GM23248 (cell line): ENCODE measurements around the gene NR3C1.
"Not testable (repeated sequence)": the region's sequence is repeated elsewhere in the genome, so short reads cannot be mapped to it uniquely, and the experiment has no call there.

Experiments
- EZH2 ChIP-seq: fragments of 200-600 bp; sonication (generic); IDR thresholded peaks from 2 replicates; pipeline ENCODE4 v1.6.1; 2018; ENCODE audit warnings: antibody characterized with exemption, mild to moderate bottlenecking; ENCODE audit not compliant: insufficient read depth, poor library complexity, severe bottlenecking
- EZH2phosphoT487 ChIP-seq: fragments of 200-600 bp; sonication (generic); IDR thresholded peaks from 2 replicates; pipeline ENCODE4 v1.6.1; 2018; ENCODE audit warnings: antibody characterized with exemption, moderate library complexity, mild to moderate bottlenecking, low read depth; ENCODE audit not compliant: insufficient read depth

DNA sequence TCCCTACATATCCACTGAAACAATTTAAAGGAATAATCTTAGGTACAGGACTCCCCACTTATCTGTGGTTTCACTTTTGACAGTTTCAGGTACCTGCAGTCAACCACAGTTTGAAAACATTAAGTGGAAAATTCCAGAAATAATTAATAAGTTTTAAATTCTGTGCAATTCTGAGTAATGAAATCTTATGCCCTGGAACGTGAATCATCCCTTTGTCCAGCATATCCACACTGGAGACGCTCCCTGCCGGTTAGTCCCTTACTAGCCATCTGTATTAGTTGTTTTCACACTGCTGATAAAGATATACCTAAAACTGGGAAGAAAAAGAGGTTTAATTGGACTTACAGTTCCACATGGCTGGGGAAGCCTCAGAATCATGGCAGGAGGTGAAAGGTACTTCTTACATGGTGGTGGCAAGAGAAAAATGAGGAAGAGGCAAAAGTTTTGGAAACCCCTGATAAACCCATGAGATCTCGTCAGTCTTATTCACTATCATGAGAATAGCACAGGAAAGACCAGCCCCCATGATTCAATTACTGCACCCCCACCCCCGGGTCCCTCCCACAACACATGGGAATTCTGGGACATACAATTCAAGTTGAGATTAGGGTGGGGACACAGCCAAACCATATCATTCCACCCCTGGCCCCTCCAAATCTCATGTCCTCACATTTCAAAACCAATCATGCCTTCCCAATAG is 80.4 kb downstream of the NR3C1 start:
- not testable (repeated sequence) for TF ChIP-seq EZH2, EZH2phosphoT487
